NCI-H1694 (cell line): Measurements from ENCODE around the gene MAP7D2.

Experiments used
- DNase-seq: peaks from one replicate; lab custom pipeline; 2025; lab: John Stamatoyannopoulos, UW

Gene MAP7D2

GRCh38 chrX:20038966-20039365 lies 77.7 kb downstream of the MAP7D2 start:
- no peak for DNase-seq

GRCh38 chrX:20037186-20037585 lies 79.5 kb downstream of the MAP7D2 start:
- no peak for DNase-seq

- no peak for DNase-seq
Observed at GRCh38 chrX:20032201-20032600, 84.5 kb downstream of the MAP7D2 start.

GRCh38 chrX:20029728-20030127 lies 87.0 kb downstream of the MAP7D2 start:
- DNase-seq, result no peak

- no peak for DNase-seq
Observed at GRCh38 chrX:20028588-20028987, 88.1 kb downstream of the MAP7D2 start.

- DNase-seq, result no peak
Observed at GRCh38 chrX:20026278-20026677, 90.4 kb downstream of the MAP7D2 start.

- no peak for DNase-seq
Observed at GRCh38 chrX:20019672-20020365, 96.9 kb downstream of the MAP7D2 start.

- DNase-seq, result no peak
Observed at GRCh38 chrX:20016616-20016945, 100.1 kb downstream of the MAP7D2 start.

- no peak for DNase-seq
Observed at GRCh38 chrX:20015945-20016615, 100.6 kb downstream of the MAP7D2 start.

GRCh38 chrX:20015422-20015821 lies 101.3 kb downstream of the MAP7D2 start:
- no peak for DNase-seq

GRCh38 chrX:20011608-20012007 lies 105.1 kb downstream of the MAP7D2 start:
- no peak for DNase-seq

GRCh38 chrX:20007962-20008622 lies 108.6 kb downstream of the MAP7D2 start:
- no peak for DNase-seq

- DNase-seq, result no peak
Observed at GRCh38 chrX:20005883-20006282, 110.8 kb downstream of the MAP7D2 start.

- DNase-seq, result no peak
Observed at GRCh38 chrX:20001588-20001987, 115.1 kb downstream of the MAP7D2 start.

GRCh38 chrX:19991350-19991718 lies 125.4 kb downstream of the MAP7D2 start:
- no peak for DNase-seq

- DNase-seq, result peak; percentile 34
Observed at GRCh38 chrX:19990556-19991349, 126.0 kb downstream of the MAP7D2 start, which contains the start of gene BCLAF3. BCLAF3 (minus strand) TSS chrX:19991061; CDS start chrX:19970264, 20,797 bp downstream.

GRCh38 chrX:19990151-19990555 lies 126.6 kb downstream of the MAP7D2 start:
- DNase-seq, result no peak

- no peak for DNase-seq
Observed at GRCh38 chrX:19987856-19988255, 128.9 kb downstream of the MAP7D2 start.

GRCh38 chrX:19986531-19986930 lies 130.2 kb downstream of the MAP7D2 start:
- DNase-seq, result no peak

GRCh38 chrX:19981947-19982346 lies 134.8 kb downstream of the MAP7D2 start:
- DNase-seq, result no peak

- DNase-seq, result no peak
Observed at GRCh38 chrX:19975845-19976244, 140.9 kb downstream of the MAP7D2 start.

GRCh38 chrX:19972984-19973383 lies 143.7 kb downstream of the MAP7D2 start:
- DNase-seq, result no peak
